ENCODE data around the gene PKD1. TPM values are rescaled to one million over a fixed set of nuclear protein-coding genes. Genes with fewer than 3 reads are reported as not detected.

The PKD1 gene
- total RNA-seq, 1 experiment from 2014 or later: 58.9 TPM

DNA sequence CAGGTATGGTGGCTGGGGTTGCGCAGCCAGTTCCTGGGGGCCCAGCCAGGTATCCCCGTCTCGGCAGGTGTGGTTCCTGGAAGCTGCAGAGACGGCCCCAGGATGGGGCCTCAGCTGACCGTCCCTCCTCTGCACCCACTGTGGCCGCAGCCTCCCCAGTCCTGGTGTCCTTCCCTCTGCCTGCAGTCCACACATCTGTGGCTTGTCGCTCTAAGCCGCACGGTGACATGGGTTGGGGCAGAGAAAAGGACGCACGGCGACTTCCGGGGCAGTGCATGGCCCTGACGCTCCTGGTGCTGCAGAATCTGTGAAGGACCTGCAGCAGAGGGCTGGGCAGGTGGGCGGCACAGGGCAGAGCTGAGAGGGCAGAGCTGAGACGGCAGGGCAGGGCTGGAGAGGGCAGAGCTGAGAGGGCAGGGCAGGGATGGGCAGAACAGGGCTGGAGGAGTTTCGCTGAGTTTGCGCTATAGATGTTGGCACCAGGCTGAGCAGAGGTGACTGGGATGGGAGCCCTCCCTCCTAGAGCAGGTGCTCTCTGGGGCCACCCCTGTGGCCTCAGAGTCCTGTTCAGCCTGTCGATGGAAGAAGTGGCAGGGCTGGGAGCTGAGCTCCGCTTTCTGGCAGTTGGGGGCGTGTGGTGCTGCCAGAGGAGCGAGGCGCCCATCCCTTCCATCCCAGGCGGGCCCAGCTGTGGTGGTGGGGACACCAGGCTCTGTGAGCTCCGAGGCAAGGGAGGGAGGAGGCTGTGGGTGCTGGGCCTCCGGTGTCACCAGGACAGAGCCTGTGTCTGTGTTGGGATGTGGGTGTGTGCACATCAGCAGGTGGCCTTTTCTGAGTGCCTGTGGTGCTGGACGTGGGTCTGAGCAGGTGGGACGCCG is 64.9 kb downstream of the PKD1 start:
- Histone ChIP-seq H4K20me1 (ENCODE audit: low read length) (no peaks in the 10 kb centered on the region), H3K9ac (ENCODE audit: low read length) (no peak overlapping the region), H3K36me3 (ENCODE audit: low read depth, low read length) (peaks cover 5% of the 10 kb centered on the region), H3K27me3 (ENCODE audit: low read length) (no peaks in the 10 kb centered on the region), H3F3A (ENCODE audit: low read length, unreplicated experiment) (no peaks in the 10 kb centered on the region), H3K4me2 (ENCODE audit: low read length) (no peak overlapping the region), H3K4me1 (ENCODE audit: insufficient read depth, low read length) (no peaks in the 10 kb centered on the region), H3K4me3 (ENCODE audit: low read length) (no peak overlapping the region), H3K79me2 (ENCODE audit: low read length) (no peaks in the 10 kb centered on the region), H3K9me3 (ENCODE audit: low read length) (no peaks in the 10 kb centered on the region), H3K9me2 (replicated peaks; ENCODE audit: low read length) (no peaks in the 10 kb centered on the region), H2AFZ (ENCODE audit: low read length) (no peak overlapping the region), H3K27ac (ENCODE audit: low read length) (no peak overlapping the region)
- POLR2A ChIA-PET (ENCODE audit: unreplicated experiment): no interaction called here
- ATAC-seq (no peak), DNase-seq (no peak)
- no peak for TF ChIP-seq EZH2phosphoT487 (IDR thresholded peaks at IDR 0.05; ENCODE audit: borderline replicate concordance, low read length)
- TF ChIP-seq, protein P1, sequence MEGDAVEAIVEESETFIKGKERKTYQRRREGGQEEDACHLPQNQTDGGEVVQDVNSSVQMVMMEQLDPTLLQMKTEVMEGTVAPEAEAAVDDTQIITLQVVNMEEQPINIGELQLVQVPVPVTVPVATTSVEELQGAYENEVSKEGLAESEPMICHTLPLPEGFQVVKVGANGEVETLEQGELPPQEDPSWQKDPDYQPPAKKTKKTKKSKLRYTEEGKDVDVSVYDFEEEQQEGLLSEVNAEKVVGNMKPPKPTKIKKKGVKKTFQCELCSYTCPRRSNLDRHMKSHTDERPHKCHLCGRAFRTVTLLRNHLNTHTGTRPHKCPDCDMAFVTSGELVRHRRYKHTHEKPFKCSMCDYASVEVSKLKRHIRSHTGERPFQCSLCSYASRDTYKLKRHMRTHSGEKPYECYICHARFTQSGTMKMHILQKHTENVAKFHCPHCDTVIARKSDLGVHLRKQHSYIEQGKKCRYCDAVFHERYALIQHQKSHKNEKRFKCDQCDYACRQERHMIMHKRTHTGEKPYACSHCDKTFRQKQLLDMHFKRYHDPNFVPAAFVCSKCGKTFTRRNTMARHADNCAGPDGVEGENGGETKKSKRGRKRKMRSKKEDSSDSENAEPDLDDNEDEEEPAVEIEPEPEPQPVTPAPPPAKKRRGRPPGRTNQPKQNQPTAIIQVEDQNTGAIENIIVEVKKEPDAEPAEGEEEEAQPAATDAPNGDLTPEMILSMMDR (conservative IDR thresholded peaks at IDR 0.05; ENCODE audit: low read depth, low read length): no peak
- no peak for TF ChIP-seq EZH2 (IDR thresholded peaks at IDR 0.05; ENCODE audit: low read length, unreplicated experiment)
- no TSS peak for BruUV-seq (replicated peaks)
- CTCF ChIA-PET: no interaction called here
- intact Hi-C loops (cut with micrococcal nuclease): no loop called here

GRCh38 chr16:2066139-2066538 is 69.6 kb downstream of the PKD1 start:
- TF ChIP-seq, protein P1 (conservative IDR thresholded peaks at IDR 0.05; ENCODE audit: low read depth, low read length): no peak
- TF ChIP-seq EZH2phosphoT487 (IDR thresholded peaks at IDR 0.05; ENCODE audit: borderline replicate concordance, low read length) (no peak), EZH2 (IDR thresholded peaks at IDR 0.05; ENCODE audit: low read length, unreplicated experiment) (no peak)
- H3K27ac ChIP-seq (ENCODE audit: low read length): no peak overlapping the region
- H4K20me1 ChIP-seq (ENCODE audit: low read length): no peaks in the 10 kb centered on the region
- H2AFZ ChIP-seq (ENCODE audit: low read length): no peak overlapping the region
- CTCF ChIA-PET: no interaction called here
- no peaks in the 10 kb centered on the region for H3K9me2 ChIP-seq (replicated peaks; ENCODE audit: low read length)
- H3K9ac ChIP-seq (ENCODE audit: low read length): no peak overlapping the region
- no peaks in the 10 kb centered on the region for H3K9me3 ChIP-seq (ENCODE audit: low read length)
- H3F3A ChIP-seq (ENCODE audit: low read length, unreplicated experiment): no peaks in the 10 kb centered on the region
- no peak for DNase-seq
- no peak overlapping the region for H3K4me3 ChIP-seq (ENCODE audit: low read length)
- H3K79me2 ChIP-seq (ENCODE audit: low read length): no peaks in the 10 kb centered on the region
- POLR2A ChIA-PET (ENCODE audit: unreplicated experiment): no interaction called here
- no peaks in the 10 kb centered on the region for H3K4me1 ChIP-seq (ENCODE audit: insufficient read depth, low read length)
- ATAC-seq: no peak
- H3K36me3 ChIP-seq (ENCODE audit: low read depth, low read length): peaks cover 5% of the 10 kb centered on the region
- no peaks in the 10 kb centered on the region for H3K27me3 ChIP-seq (ENCODE audit: low read length)
- no TSS peak for BruUV-seq (replicated peaks)
- H3K4me2 ChIP-seq (ENCODE audit: low read length): no peak overlapping the region
- intact Hi-C loops (cut with micrococcal nuclease): no loop called here

DNA sequence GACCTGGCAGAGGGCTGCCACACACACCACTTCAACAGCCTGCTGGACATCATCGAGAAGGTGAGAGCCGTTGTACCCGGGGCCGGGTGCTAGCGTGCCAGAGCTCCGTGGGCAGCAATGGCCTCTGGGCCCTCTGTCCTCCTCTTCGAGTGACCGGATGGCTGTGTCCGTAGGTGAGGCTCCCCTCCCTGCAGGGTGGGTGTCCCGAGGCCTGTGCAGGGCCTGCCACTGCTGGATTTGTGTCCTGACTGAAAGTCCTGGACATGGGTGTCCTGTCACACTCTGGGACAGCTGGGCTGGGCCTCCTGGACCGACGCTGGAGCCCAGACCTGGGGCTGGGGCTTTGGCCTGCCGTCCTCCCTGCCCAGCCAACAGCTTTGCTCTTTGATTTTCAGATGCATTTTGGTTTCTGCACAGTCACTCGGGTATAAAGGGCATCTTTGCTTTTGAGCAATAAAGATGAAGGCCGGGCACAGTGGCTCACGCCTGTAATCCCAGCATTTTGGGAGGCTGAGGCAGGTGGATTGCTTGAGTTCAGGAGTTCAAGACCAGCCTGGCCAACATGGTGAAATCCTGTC is 71.2 kb downstream of the PKD1 start:
- no peak overlapping the region for H3K9ac ChIP-seq (ENCODE audit: low read length)
- TF ChIP-seq EZH2 (IDR thresholded peaks at IDR 0.05; ENCODE audit: low read length, unreplicated experiment): no peak
- TF ChIP-seq, protein P1 (conservative IDR thresholded peaks at IDR 0.05; ENCODE audit: low read depth, low read length): no peak
- no peak for TF ChIP-seq EZH2phosphoT487 (IDR thresholded peaks at IDR 0.05; ENCODE audit: borderline replicate concordance, low read length)
- H4K20me1 ChIP-seq (ENCODE audit: low read length): no peaks in the 10 kb centered on the region
- ChIA-PET POLR2A (ENCODE audit: unreplicated experiment) (no interaction called here), CTCF (no interaction called here)
- intact Hi-C loops (cut with micrococcal nuclease): no loop called here
- H3K4me2 ChIP-seq (ENCODE audit: low read length): no peak overlapping the region
- no TSS peak for BruUV-seq (replicated peaks)
- H3K36me3 ChIP-seq (ENCODE audit: low read depth, low read length): peaks cover 5% of the 10 kb centered on the region
- H3K4me1 ChIP-seq (ENCODE audit: insufficient read depth, low read length): no peaks in the 10 kb centered on the region
- ATAC-seq (no peak), DNase-seq (no peak)
- no peak overlapping the region for H2AFZ ChIP-seq (ENCODE audit: low read length)
- H3K27me3 ChIP-seq (ENCODE audit: low read length): no peaks in the 10 kb centered on the region
- H3K79me2 ChIP-seq (ENCODE audit: low read length): no peaks in the 10 kb centered on the region
- H3K4me3 ChIP-seq (ENCODE audit: low read length): no peak overlapping the region
- H3F3A ChIP-seq (ENCODE audit: low read length, unreplicated experiment): no peaks in the 10 kb centered on the region
- H3K27ac ChIP-seq (ENCODE audit: low read length): no peak overlapping the region
- no peaks in the 10 kb centered on the region for H3K9me2 ChIP-seq (replicated peaks; ENCODE audit: low read length)
- H3K9me3 ChIP-seq (ENCODE audit: low read length): no peaks in the 10 kb centered on the region
